ENCODE data around the gene MTM1.

- TF ChIP-seq CTCF (IDR thresholded peaks at IDR 0.05): no peak
- no peak for TF ChIP-seq POLR2A (IDR thresholded peaks at IDR 0.05)
These were observed 21.7 kb upstream of the MTM1 start for GRCh38 chrX:150546711-150547153.

Data from uterus (tissue), 2 donors.